Measurements from ENCODE around the gene DTX1. TPM values are rescaled to one million over a fixed set of nuclear protein-coding genes. Genes with fewer than 3 reads are reported as not detected.

DTX1 gene
- polyA plus RNA-seq, 1 donor: 9.1 TPM

DNA sequence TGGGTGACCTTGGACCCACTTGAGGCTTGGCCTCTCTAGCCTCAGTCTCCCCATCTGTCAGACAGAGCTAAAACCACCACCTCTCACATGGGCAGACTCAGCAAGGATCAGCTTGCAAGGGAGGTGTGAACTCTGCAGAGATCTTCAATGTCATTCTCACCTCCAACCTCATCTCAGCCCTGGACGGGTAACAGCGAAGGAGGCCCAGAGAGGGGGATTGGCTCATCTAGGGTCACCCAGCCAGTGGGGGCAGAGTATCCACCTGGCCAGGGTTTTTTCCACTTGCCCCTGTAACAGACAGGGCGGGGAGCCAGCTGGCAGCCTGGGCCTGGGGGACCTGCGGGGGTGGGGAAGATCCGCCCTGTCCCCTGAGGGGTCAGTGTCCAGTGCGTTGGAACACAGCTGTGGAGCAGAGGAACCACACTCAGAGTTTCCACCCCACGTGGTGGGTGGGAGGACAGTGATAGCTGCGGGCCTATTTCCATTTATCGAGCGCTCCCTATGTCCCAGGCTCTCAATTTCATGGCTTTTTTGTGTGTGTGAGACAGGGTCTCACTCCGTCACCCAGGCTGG, 27.4 kb downstream of the DTX1 start:
- no peak for DNase-seq
- H3K9me3 ChIP-seq (ENCODE audit: control insufficient read depth, low read depth, low read length): no peaks in the 10 kb centered on the region
- no CpG with 5 or more reads among the region's 11 CpGs for WGBS (ENCODE audit: insufficient coverage, low lambda C conversion rate)
- no peak overlapping the region for H3K27ac ChIP-seq (ENCODE audit: low read length)
- peaks cover 25% of the 10 kb centered on the region for H3K27me3 ChIP-seq (ENCODE audit: control insufficient read depth, insufficient read depth, low read length)
- no peak overlapping the region for H3K4me3 ChIP-seq (ENCODE audit: low read length)
- H3K4me1 ChIP-seq (ENCODE audit: control insufficient read depth, insufficient read depth, low read length): no peaks in the 10 kb centered on the region
- H3K36me3 ChIP-seq (ENCODE audit: control insufficient read depth, insufficient read depth, low read length): no peaks in the 10 kb centered on the region

GRCh38 chr12:113086249-113087164, 30.0 kb downstream of the DTX1 start:
- no peak for DNase-seq
- Histone ChIP-seq H3K27ac (ENCODE audit: low read length) (no peak overlapping the region), H3K4me3 (ENCODE audit: low read length) (no peak overlapping the region), H3K9me3 (ENCODE audit: control insufficient read depth, low read depth, low read length) (no peaks in the 10 kb centered on the region), H3K36me3 (ENCODE audit: control insufficient read depth, insufficient read depth, low read length) (no peaks in the 10 kb centered on the region), H3K27me3 (ENCODE audit: control insufficient read depth, insufficient read depth, low read length) (peaks cover 28% of the 10 kb centered on the region), H3K4me1 (ENCODE audit: control insufficient read depth, insufficient read depth, low read length) (no peaks in the 10 kb centered on the region)
- WGBS (ENCODE audit: insufficient coverage, low lambda C conversion rate): 75% methylated on average over 2 of the region's 17 CpGs

DNA sequence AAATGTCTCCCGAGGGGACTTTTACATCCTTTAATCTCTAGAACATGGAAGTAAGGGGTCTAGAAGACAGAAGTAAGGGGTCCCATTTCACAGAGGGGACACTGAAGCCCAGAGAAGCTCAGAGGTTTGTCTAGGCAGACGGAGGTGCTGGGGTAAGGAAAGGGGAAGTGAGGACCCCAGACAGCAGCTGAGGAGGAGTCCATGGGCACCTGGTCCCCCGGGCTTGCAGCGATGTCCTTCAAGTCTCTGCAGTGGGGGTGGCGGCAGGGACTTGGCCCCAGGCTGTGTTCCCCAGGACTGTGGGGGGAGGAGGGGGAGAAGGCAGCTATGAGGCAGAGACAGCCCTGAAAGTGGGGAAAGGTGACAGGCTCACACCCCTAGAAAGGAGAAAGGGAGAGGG, 30.7 kb downstream of the DTX1 start:
- Histone ChIP-seq H3K9me3 (ENCODE audit: control insufficient read depth, low read depth, low read length) (no peaks in the 10 kb centered on the region), H3K4me1 (ENCODE audit: control insufficient read depth, insufficient read depth, low read length) (no peaks in the 10 kb centered on the region), H3K36me3 (ENCODE audit: control insufficient read depth, insufficient read depth, low read length) (no peaks in the 10 kb centered on the region), H3K27ac (ENCODE audit: low read length) (no peak overlapping the region), H3K4me3 (ENCODE audit: low read length) (no peak overlapping the region), H3K27me3 (ENCODE audit: control insufficient read depth, insufficient read depth, low read length) (peaks cover 30% of the 10 kb centered on the region)
- WGBS (ENCODE audit: insufficient coverage, low lambda C conversion rate): no CpG with 5 or more reads among the region's 5 CpGs
- no peak for DNase-seq

DNA sequence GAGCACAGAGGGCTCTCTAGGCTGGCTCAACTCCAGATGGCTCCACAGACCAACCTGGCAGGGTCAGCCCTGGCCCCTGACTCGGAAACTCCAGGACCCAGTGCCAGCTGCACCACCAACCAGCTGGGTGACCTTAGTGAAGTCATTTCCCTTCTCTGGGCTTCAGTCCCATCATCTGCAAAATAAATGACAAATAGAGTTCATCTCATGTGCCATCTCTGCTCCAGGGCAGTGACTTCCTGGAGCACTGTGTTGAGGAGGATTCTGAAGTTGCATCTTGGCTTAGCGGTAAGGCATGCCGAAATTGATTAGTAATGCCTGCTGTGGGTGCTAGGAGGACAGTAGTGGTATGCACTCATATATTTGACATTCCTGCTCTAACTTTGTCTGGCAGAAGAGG, 31.5 kb downstream of the DTX1 start:
- Histone ChIP-seq H3K27ac (ENCODE audit: low read length) (no peak overlapping the region), H3K36me3 (ENCODE audit: control insufficient read depth, insufficient read depth, low read length) (no peaks in the 10 kb centered on the region), H3K4me1 (ENCODE audit: control insufficient read depth, insufficient read depth, low read length) (peaks cover 2% of the 10 kb centered on the region), H3K9me3 (ENCODE audit: control insufficient read depth, low read depth, low read length) (no peaks in the 10 kb centered on the region), H3K27me3 (ENCODE audit: control insufficient read depth, insufficient read depth, low read length) (peaks cover 38% of the 10 kb centered on the region), H3K4me3 (ENCODE audit: low read length) (no peak overlapping the region)
- no peak for DNase-seq
- no CpG with 5 or more reads among the region's 3 CpGs for WGBS (ENCODE audit: insufficient coverage, low lambda C conversion rate)

DNA sequence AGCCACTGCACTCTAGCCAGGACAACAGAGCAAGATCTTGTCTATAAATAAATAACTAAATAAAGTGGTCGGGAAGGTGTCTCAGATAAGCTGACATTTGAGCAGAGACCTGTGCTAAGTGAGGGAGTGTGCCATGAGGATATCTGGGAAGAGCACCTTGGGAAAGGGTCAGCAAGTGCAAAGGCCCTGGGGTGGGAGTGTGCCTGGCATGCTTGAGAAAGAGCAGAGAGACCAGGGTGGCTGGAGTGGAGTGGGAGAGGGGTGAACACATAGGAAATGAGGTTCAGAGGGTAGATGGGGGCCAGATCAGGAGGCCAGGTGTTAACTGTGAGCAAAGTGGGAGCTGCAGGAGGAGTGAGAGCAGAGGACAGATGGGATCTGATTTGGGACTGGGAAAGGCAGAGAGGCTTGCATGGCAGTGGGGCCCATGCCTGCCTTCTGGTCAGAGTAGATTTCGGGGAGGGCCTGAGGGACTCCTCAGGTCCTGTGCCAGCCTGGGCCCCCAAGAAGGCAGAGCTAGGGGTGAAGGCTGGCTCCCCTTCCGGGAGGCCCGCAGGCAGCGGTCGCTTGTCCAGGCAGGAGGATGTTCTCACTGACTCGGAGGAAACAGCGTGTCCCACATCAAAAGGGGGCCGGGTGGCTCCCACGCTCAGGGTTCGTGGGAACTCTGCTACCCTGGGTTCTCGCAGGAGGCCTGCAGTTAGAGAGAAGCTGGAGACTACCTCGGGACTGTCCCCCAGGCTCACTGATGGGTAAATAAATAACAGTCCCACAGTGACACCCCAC, 32.6 kb downstream of the DTX1 start:
- H3K27ac ChIP-seq (ENCODE audit: low read length): no peak overlapping the region
- H3K4me1 ChIP-seq (ENCODE audit: control insufficient read depth, insufficient read depth, low read length): peaks cover 2% of the 10 kb centered on the region
- DNase-seq: no peak
- H3K9me3 ChIP-seq (ENCODE audit: control insufficient read depth, low read depth, low read length): no peaks in the 10 kb centered on the region
- H3K36me3 ChIP-seq (ENCODE audit: control insufficient read depth, insufficient read depth, low read length): no peaks in the 10 kb centered on the region
- no peak overlapping the region for H3K4me3 ChIP-seq (ENCODE audit: low read length)
- H3K27me3 ChIP-seq (ENCODE audit: control insufficient read depth, insufficient read depth, low read length): peaks cover 45% of the 10 kb centered on the region
- WGBS (ENCODE audit: insufficient coverage, low lambda C conversion rate): no CpG with 5 or more reads among the region's 13 CpGs

DNA sequence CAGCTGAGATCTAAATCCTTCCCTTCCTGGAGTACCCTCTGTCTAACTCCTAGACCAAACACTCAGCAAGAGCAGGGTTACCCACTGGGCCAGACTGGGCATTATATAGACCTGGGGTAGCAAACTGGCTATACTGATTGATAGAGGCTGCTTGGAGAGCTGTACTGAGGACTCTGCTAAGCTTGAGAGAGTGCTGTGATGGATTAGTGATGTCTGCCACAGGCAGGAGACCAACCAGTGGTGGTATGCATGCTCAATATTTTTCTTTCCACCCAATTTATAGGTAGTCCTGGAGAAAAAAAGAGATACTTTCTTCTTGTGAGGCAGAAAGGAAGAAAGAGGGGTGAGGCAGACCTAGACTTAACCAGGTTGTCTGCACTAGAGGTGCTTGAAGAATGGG, 33.3 kb downstream of the DTX1 start:
- DNase-seq: no peak
- Histone ChIP-seq H3K36me3 (ENCODE audit: control insufficient read depth, insufficient read depth, low read length) (no peaks in the 10 kb centered on the region), H3K27me3 (ENCODE audit: control insufficient read depth, insufficient read depth, low read length) (peaks cover 45% of the 10 kb centered on the region), H3K4me1 (ENCODE audit: control insufficient read depth, insufficient read depth, low read length) (peaks cover 2% of the 10 kb centered on the region), H3K4me3 (ENCODE audit: low read length) (no peak overlapping the region), H3K27ac (ENCODE audit: low read length) (no peak overlapping the region), H3K9me3 (ENCODE audit: control insufficient read depth, low read depth, low read length) (no peaks in the 10 kb centered on the region)

GRCh38 chr12:113090740-113091139, 34.2 kb downstream of the DTX1 start:
- WGBS (ENCODE audit: insufficient coverage, low lambda C conversion rate): no CpG with 5 or more reads among the region's 21 CpGs
- H3K27ac ChIP-seq (ENCODE audit: low read length): no peak overlapping the region

DNA sequence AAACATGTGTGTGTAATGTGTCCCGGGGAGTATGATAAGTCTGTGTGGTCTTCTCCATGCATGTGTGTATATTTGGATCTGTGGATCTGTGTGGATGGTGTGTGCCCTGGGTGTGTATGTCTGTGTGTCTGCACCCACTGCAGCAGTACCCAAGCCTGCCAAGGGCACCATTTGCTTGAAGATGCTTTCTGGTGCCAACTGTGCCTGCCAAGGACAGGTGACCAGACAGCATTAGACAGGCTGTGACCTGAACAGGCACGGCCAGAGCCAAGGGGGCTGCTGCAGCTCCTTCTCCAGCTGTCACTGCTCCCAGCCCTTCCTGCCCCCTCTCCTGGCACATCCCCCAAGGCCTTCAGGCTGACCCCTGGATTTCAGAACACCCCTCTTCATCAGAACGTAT, 35.0 kb downstream of the DTX1 start:
- no CpG with 5 or more reads among the region's 3 CpGs for WGBS (ENCODE audit: insufficient coverage, low lambda C conversion rate)
- Histone ChIP-seq H3K9me3 (ENCODE audit: control insufficient read depth, low read depth, low read length) (no peaks in the 10 kb centered on the region), H3K36me3 (ENCODE audit: control insufficient read depth, insufficient read depth, low read length) (no peaks in the 10 kb centered on the region), H3K27me3 (ENCODE audit: control insufficient read depth, insufficient read depth, low read length) (peaks cover 43% of the 10 kb centered on the region), H3K27ac (ENCODE audit: low read length) (no peak overlapping the region), H3K4me3 (ENCODE audit: low read length) (no peak overlapping the region), H3K4me1 (ENCODE audit: control insufficient read depth, insufficient read depth, low read length) (peaks cover 2% of the 10 kb centered on the region)
- no peak for DNase-seq

More at GRCh38 chr12:113090740-113091139, 34.2 kb downstream of the DTX1 start:
- DNase-seq: no peak
- Histone ChIP-seq H3K4me3 (ENCODE audit: low read length) (no peak overlapping the region), H3K27me3 (ENCODE audit: control insufficient read depth, insufficient read depth, low read length) (peaks cover 47% of the 10 kb centered on the region), H3K9me3 (ENCODE audit: control insufficient read depth, low read depth, low read length) (no peaks in the 10 kb centered on the region), H3K4me1 (ENCODE audit: control insufficient read depth, insufficient read depth, low read length) (peaks cover 2% of the 10 kb centered on the region), H3K36me3 (ENCODE audit: control insufficient read depth, insufficient read depth, low read length) (no peaks in the 10 kb centered on the region)

- DNase-seq: peak in 1 of 2 donors; percentile 22
- Histone ChIP-seq H3K9me3 (ENCODE audit: control insufficient read depth, low read depth, low read length) (no peaks in the 10 kb centered on the region), H3K27me3 (ENCODE audit: control insufficient read depth, insufficient read depth, low read length) (peaks cover 39% of the 10 kb centered on the region), H3K27ac (ENCODE audit: low read length) (no peak overlapping the region), H3K4me1 (ENCODE audit: control insufficient read depth, insufficient read depth, low read length) (peaks cover 2% of the 10 kb centered on the region), H3K36me3 (ENCODE audit: control insufficient read depth, insufficient read depth, low read length) (no peaks in the 10 kb centered on the region), H3K4me3 (ENCODE audit: low read length) (no peak overlapping the region)
- WGBS (ENCODE audit: insufficient coverage, low lambda C conversion rate): no CpG with 5 or more reads among the region's 31 CpGs
Measured at GRCh38 chr12:113092607-113093408, 36.3 kb downstream of the DTX1 start.

Measured in large intestine (tissue), 3 donors.